HG02852 (cell line): ENCODE results near the gene MORN5.
A peak's percentile ranks its signal among the peaks of the same experiment; 100 is the strongest.

Experiments
- ATAC-seq: cut with Tn5 transposase; IDR thresholded peaks from one replicate; pipeline ENCODE4 v1.9.1; 2021; ENCODE audit warnings: mild to moderate bottlenecking, moderate library complexity; ENCODE audit not compliant: unreplicated experiment

Gene MORN5

GRCh38 chr9:122124528-122124927 lies 35.2 kb upstream of the MORN5 start:
- ATAC-seq = no peak

GRCh38 chr9:122125158-122125508 lies 34.6 kb upstream of the MORN5 start:
- peak; percentile 76 for ATAC-seq

- no peak for ATAC-seq
Observed at GRCh38 chr9:122125509-122126330, 34.0 kb upstream of the MORN5 start.

GRCh38 chr9:122126331-122127261 lies 33.1 kb upstream of the MORN5 start:
- ATAC-seq = no peak

- no peak for ATAC-seq
Observed at GRCh38 chr9:122127396-122127798, 32.3 kb upstream of the MORN5 start.

GRCh38 chr9:122128007-122128968 lies 31.4 kb upstream of the MORN5 start:
- ATAC-seq = no peak

- no peak for ATAC-seq
Observed at GRCh38 chr9:122128969-122129343, 30.8 kb upstream of the MORN5 start.

GRCh38 chr9:122129969-122130368 lies 29.7 kb upstream of the MORN5 start:
- no peak for ATAC-seq

- no peak for ATAC-seq
Observed at GRCh38 chr9:122130837-122131236, 28.9 kb upstream of the MORN5 start.

GRCh38 chr9:122131401-122132001 lies 28.2 kb upstream of the MORN5 start:
- ATAC-seq = no peak

- ATAC-seq = no peak
Observed at GRCh38 chr9:122132539-122132938, 27.2 kb upstream of the MORN5 start.

GRCh38 chr9:122133263-122133983 lies 26.3 kb upstream of the MORN5 start:
- ATAC-seq = no peak

- no peak for ATAC-seq
Observed at GRCh38 chr9:122133984-122134535, 25.6 kb upstream of the MORN5 start.

GRCh38 chr9:122134822-122135528 lies 24.7 kb upstream of the MORN5 start:
- ATAC-seq = no peak

- ATAC-seq = no peak
Observed at GRCh38 chr9:122135529-122135859, 24.2 kb upstream of the MORN5 start.

- no peak for ATAC-seq
Observed at GRCh38 chr9:122138560-122139268, 21.0 kb upstream of the MORN5 start.

GRCh38 chr9:122140368-122141193 lies 19.1 kb upstream of the MORN5 start:
- ATAC-seq = no peak
